HCEC 1CT (cell line): Measurements from ENCODE around the gene ASTN2.

Source experiments
- DNase-seq: peaks from one replicate; pipeline ENCODE4 v3.0.0-alpha.2; 2017

The ASTN2 gene

GRCh38 chr9:117293206-117294114, 121.4 kb downstream of the ASTN2 start:
- DNase-seq = no peak

GRCh38 chr9:117290856-117291622, 123.8 kb downstream of the ASTN2 start:
- no peak for DNase-seq

GRCh38 chr9:117290306-117290840, 124.5 kb downstream of the ASTN2 start:
- DNase-seq = no peak

- DNase-seq = no peak
Measured at GRCh38 chr9:117286245-117286644, 128.6 kb downstream of the ASTN2 start.

- DNase-seq = no peak
Measured at GRCh38 chr9:117284414-117284813, 130.4 kb downstream of the ASTN2 start.

- DNase-seq = no peak
Measured at GRCh38 chr9:117282541-117282940, 132.3 kb downstream of the ASTN2 start.

- DNase-seq = no peak
Measured at GRCh38 chr9:117278471-117279035, 136.3 kb downstream of the ASTN2 start.

GRCh38 chr9:117278020-117278419, 136.8 kb downstream of the ASTN2 start:
- no peak for DNase-seq

GRCh38 chr9:117276444-117276843, 138.4 kb downstream of the ASTN2 start:
- DNase-seq = no peak

- DNase-seq = no peak
Measured at GRCh38 chr9:117273612-117274011, 141.2 kb downstream of the ASTN2 start.

- no peak for DNase-seq
Measured at GRCh38 chr9:117268847-117269446, 145.9 kb downstream of the ASTN2 start.

- no peak for DNase-seq
Measured at GRCh38 chr9:117266855-117267497, 147.9 kb downstream of the ASTN2 start.

GRCh38 chr9:117265253-117265652, 149.6 kb downstream of the ASTN2 start:
- DNase-seq = no peak

- no peak for DNase-seq
Measured at GRCh38 chr9:117258184-117258866, 156.5 kb downstream of the ASTN2 start.

- DNase-seq = no peak
Measured at GRCh38 chr9:117253261-117253660, 161.6 kb downstream of the ASTN2 start.

GRCh38 chr9:117250610-117251215, 164.1 kb downstream of the ASTN2 start:
- DNase-seq = no peak

- no peak for DNase-seq
Measured at GRCh38 chr9:117249799-117250198, 165.1 kb downstream of the ASTN2 start.

GRCh38 chr9:117247266-117247665, 167.6 kb downstream of the ASTN2 start:
- DNase-seq = no peak

GRCh38 chr9:117245175-117245829, 169.6 kb downstream of the ASTN2 start:
- no peak for DNase-seq

- no peak for DNase-seq
Measured at GRCh38 chr9:117242082-117242481, 172.8 kb downstream of the ASTN2 start.

GRCh38 chr9:117239428-117239827, 175.4 kb downstream of the ASTN2 start:
- no peak for DNase-seq
